ENCODE measurements around the gene WRAP73.

GRCh38 chr1:3586986-3587759, 62.7 kb downstream of the WRAP73 start:
- TF ChIP-seq FOXM1 (IDR thresholded peaks at IDR 0.05; ENCODE audit: low read depth) (no peak), FOXM1 (CRISPR knock-in tag; IDR thresholded peaks at IDR 0.05; ENCODE audit: low read depth) (no peak), ZSCAN29 (IDR thresholded peaks at IDR 0.05) (no peak), ZNF445 (CRISPR knock-in tag; IDR thresholded peaks at IDR 0.05; ENCODE audit: low read depth) (no peak), NFIX (CRISPR knock-in tag; IDR thresholded peaks at IDR 0.05; ENCODE audit: low read depth) (no peak), HLTF (IDR thresholded peaks at IDR 0.05) (no peak), GTF2F1 (IDR thresholded peaks at IDR 0.05; ENCODE audit: low read depth, low read length) (no peak), NR3C1 (CRISPR knock-in tag; IDR thresholded peaks at IDR 0.05) (no peak), REST (IDR thresholded peaks at IDR 0.05; ENCODE audit: borderline replicate concordance) (no peak), REST (CRISPR knock-in tag; IDR thresholded peaks at IDR 0.05; ENCODE audit: low read depth) (no peak), SRSF9 (IDR thresholded peaks at IDR 0.05; ENCODE audit: borderline replicate concordance, low read depth, low read length) (no peak), ZNF121 (CRISPR knock-in tag; conservative IDR thresholded peaks at IDR 0.05) (no peak), IRF1 (CRISPR knock-in tag; IDR thresholded peaks at IDR 0.05; ENCODE audit: borderline replicate concordance) (no peak), MLX (CRISPR knock-in tag; conservative IDR thresholded peaks at IDR 0.05) (no peak)
- TF ChIP-seq, protein P1, sequence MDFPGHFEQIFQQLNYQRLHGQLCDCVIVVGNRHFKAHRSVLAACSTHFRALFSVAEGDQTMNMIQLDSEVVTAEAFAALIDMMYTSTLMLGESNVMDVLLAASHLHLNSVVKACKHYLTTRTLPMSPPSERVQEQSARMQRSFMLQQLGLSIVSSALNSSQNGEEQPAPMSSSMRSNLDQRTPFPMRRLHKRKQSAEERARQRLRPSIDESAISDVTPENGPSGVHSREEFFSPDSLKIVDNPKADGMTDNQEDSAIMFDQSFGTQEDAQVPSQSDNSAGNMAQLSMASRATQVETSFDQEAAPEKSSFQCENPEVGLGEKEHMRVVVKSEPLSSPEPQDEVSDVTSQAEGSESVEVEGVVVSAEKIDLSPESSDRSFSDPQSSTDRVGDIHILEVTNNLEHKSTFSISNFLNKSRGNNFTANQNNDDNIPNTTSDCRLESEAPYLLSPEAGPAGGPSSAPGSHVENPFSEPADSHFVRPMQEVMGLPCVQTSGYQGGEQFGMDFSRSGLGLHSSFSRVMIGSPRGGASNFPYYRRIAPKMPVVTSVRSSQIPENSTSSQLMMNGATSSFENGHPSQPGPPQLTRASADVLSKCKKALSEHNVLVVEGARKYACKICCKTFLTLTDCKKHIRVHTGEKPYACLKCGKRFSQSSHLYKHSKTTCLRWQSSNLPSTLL (IDR thresholded peaks at IDR 0.05) = no peak
- TF ChIP-seq, protein P2, sequence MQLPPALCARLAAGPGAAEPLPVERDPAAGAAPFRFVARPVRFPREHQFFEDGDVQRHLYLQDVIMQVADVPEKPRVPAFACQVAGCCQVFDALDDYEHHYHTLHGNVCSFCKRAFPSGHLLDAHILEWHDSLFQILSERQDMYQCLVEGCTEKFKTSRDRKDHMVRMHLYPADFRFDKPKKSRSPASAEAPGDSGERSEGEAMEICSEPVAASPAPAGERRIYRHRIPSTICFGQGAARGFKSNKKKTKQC (CRISPR knock-in tag; IDR thresholded peaks at IDR 0.05) = no peak
